ENCODE results near the gene CCM2. TPM values are rescaled to one million over a fixed set of nuclear protein-coding genes. Genes with fewer than 3 reads are reported as not detected.
A peak's percentile ranks its signal among the peaks of the same experiment; 100 is the strongest.

CCM2 gene
- total and polyA plus RNA-seq, 12 donors, result 36.1 to 84.5 (median 50.7) TPM

- 90 to 95% (median 91%) methylated on average over 5 to 15 of the region's 15 CpGs for WGBS, 4 donors
- Histone ChIP-seq H3K4me1 (replicated peaks in 1 of 2) (no peaks in the 10 kb centered on the region), H3K27me3 (no peaks in the 10 kb centered on the region), H3K4me3 (no peak overlapping the region), H3K9me3 (replicated peaks in 1 of 3) (no peaks in the 10 kb centered on the region), H3K27ac (no peak overlapping the region), H3K36me3 (replicated peaks in 1 of 2) (peaks cover 0 to 58% of the 10 kb centered on the region in 2 donors)
- peak in 1 of 7 donors; percentile 41 for DNase-seq
- intact Hi-C loops (cut with DNase I), result no loop called here
- no peak for TF ChIP-seq CTCF (IDR thresholded peaks at IDR 0.05)
- no peak for TF ChIP-seq POLR2A (IDR thresholded peaks at IDR 0.05)
These were observed 69.6 kb downstream of the CCM2 start for GRCh38 chr7:45069444-45070253.

DNA sequence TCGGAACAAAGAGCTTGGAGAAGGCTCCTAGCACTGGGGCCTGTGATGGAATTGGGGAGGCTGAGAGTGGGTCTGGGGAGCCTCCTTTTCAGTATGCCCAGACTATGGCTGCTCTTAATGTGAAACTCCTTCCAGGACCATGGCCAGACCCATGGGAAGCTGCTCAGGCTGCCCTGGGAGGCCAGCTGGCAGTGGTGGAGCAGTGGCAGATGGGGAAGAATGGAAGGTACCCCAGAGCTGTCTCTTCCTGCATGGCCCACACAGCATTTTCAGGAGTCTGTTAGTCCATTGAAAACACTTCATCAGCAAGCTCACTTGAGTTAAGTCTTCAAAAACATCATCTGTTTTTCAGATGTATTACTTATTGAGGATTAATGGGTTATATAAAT is 70.2 kb downstream of the CCM2 start:
- 67 to 100% (median 90%) methylated on average over 1 of the region's 1 CpG for WGBS, 4 donors
- intact Hi-C loops (cut with DNase I), result no loop called here
- Histone ChIP-seq H3K9me3 (replicated peaks in 1 of 3) (no peaks in the 10 kb centered on the region), H3K4me1 (replicated peaks in 1 of 2) (no peaks in the 10 kb centered on the region), H3K27me3 (no peaks in the 10 kb centered on the region), H3K4me3 (no peak overlapping the region), H3K27ac (no peak overlapping the region), H3K36me3 (replicated peaks in 1 of 2) (peaks cover 0 to 62% of the 10 kb centered on the region in 2 donors)
- TF ChIP-seq POLR2A (IDR thresholded peaks at IDR 0.05) (no peak), CTCF (IDR thresholded peaks at IDR 0.05) (no peak)
- peak in 1 of 7 donors; percentile 5 for DNase-seq

GRCh38 chr7:45071528-45071927 is 71.5 kb downstream of the CCM2 start:
- H3K4me3 ChIP-seq, result no peak overlapping the region
- intact Hi-C loops (cut with DNase I), result no loop called here
- no peak overlapping the region for H3K27ac ChIP-seq
- H3K27me3 ChIP-seq, result no peaks in the 10 kb centered on the region
- DNase-seq, result peak in 1 of 7 donors; percentile 50
- TF ChIP-seq POLR2A (IDR thresholded peaks at IDR 0.05) (no peak), CTCF (IDR thresholded peaks at IDR 0.05) (no peak)
- H3K36me3 ChIP-seq (replicated peaks in 1 of 2), result peaks cover 0 to 74% of the 10 kb centered on the region in 2 donors
- no peaks in the 10 kb centered on the region for H3K4me1 ChIP-seq (replicated peaks in 1 of 2)
- 78 to 89% (median 81%) methylated on average over 3 of the region's 3 CpGs for WGBS, 4 donors
- H3K9me3 ChIP-seq (replicated peaks in 1 of 3), result no peaks in the 10 kb centered on the region

- intact Hi-C loops (cut with DNase I), result no loop called here
- peaks cover 0 to 81% of the 10 kb centered on the region in 2 donors for H3K36me3 ChIP-seq (replicated peaks in 1 of 2)
- no peaks in the 10 kb centered on the region for H3K27me3 ChIP-seq
- no peak overlapping the region for H3K27ac ChIP-seq
- no peak for DNase-seq
- 89 to 91% (median 90%) methylated on average over 12 to 13 of the region's 13 CpGs for WGBS, 4 donors
- no peaks in the 10 kb centered on the region for H3K4me1 ChIP-seq (replicated peaks in 1 of 2)
- TF ChIP-seq POLR2A (IDR thresholded peaks at IDR 0.05), result no peak
- no peak overlapping the region for H3K4me3 ChIP-seq
- no peaks in the 10 kb centered on the region for H3K9me3 ChIP-seq (replicated peaks in 1 of 3)
These were observed 72.4 kb downstream of the CCM2 start for GRCh38 chr7:45072131-45073030.
